Caco-2 (cell line): ENCODE measurements around the gene KIF1C. TPM values are rescaled to one million over a fixed set of nuclear protein-coding genes. Genes with fewer than 3 reads are reported as not detected.

Experiments used
- BruUV-seq: library from RNA; stranded (reverse); fragments of 400-500 nt; replicated peaks from 2 replicates; lab custom pipeline; 2021; lab: Mats Ljungman, UMichigan
- CTCF ChIA-PET: fragments of 300-600 bp; sonication (Branson Sonifier 250); formaldehyde crosslinking; loops from one replicate; lab custom pipeline; 2022; ENCODE audit warnings: antibody characterized with exemption; lab: Charles Lee
- POLR2A ChIA-PET: fragments of 300-600 bp; sonication (Branson Sonifier 250); formaldehyde crosslinking; loops from one replicate; lab custom pipeline; 2022; ENCODE audit warnings: antibody characterized with exemption; lab: Charles Lee
- DNase-seq, 2 experiments: peaks; one replicate each; pipeline versions ENCODE4 v3.0.0 to v3.0.0-alpha.2; 2020 to 2022
- H3K27me3 ChIP-seq: replicated peaks from 2 replicates; pipeline ENCODE4 v1.6.0; 2011; ENCODE audit warnings: low read length; ENCODE audit not compliant: control insufficient read depth, insufficient read depth
- H3K36me3 ChIP-seq: 2 replicates; pipeline ENCODE4 v1.5.1; 2011; ENCODE audit warnings: low read length; ENCODE audit not compliant: control insufficient read depth, insufficient read depth
- H3K4me1 ChIP-seq: fragments of 250-450 bp; sonication (Bioruptor Pico); 2 replicates; pipeline ENCODE4 v1.5.1; 2020; ENCODE audit warnings: mild to moderate bottlenecking
- H3K4me3 ChIP-seq: 2 replicates; pipeline ENCODE4 v1.5.1; 2011; ENCODE audit warnings: low read depth, mild to moderate bottlenecking, control low read depth, low read length
- H3K9me3 ChIP-seq: fragments of 250-450 bp; sonication (Bioruptor Pico); 2 replicates; pipeline ENCODE4 v1.5.1; 2020; ENCODE audit warnings: mild to moderate bottlenecking, moderate library complexity
- H3K27ac Mint-ChIP-seq: one replicate; pipeline ENCODE4 v1.8.0; 2022; ENCODE audit warnings: mixed read lengths; ENCODE audit not compliant: unreplicated experiment
- H3K27me3 Mint-ChIP-seq: one replicate; pipeline ENCODE4 v1.8.0; 2022; ENCODE audit warnings: mixed read lengths; ENCODE audit not compliant: insufficient read depth, unreplicated experiment
- H3K36me3 Mint-ChIP-seq: one replicate; pipeline ENCODE4 v1.8.0; 2022; ENCODE audit warnings: mild to moderate bottlenecking, mixed read lengths; ENCODE audit not compliant: insufficient read depth, unreplicated experiment
- H3K4me1 Mint-ChIP-seq: one replicate; pipeline ENCODE4 v1.8.0; 2022; ENCODE audit warnings: low read depth, mixed read lengths; ENCODE audit not compliant: unreplicated experiment
- H3K4me3 Mint-ChIP-seq: one replicate; pipeline ENCODE4 v1.8.0; 2022; ENCODE audit warnings: mild to moderate bottlenecking, moderate library complexity, mixed read lengths; ENCODE audit not compliant: unreplicated experiment
- H3K9me3 Mint-ChIP-seq: one replicate; pipeline ENCODE4 v1.8.0; 2022; ENCODE audit warnings: mixed read lengths; ENCODE audit not compliant: unreplicated experiment
- intact Hi-C: fragments of 100-400 bp; cut with micrococcal nuclease; formaldehyde crosslinking; loops from one replicate; pipeline ENCODE4 v1.10.0; 2022; ENCODE audit not compliant: unreplicated experiment
- total RNA-seq: library from RNA; stranded (reverse); gene quantifications from 2 replicates; pipeline ENCODE4 v1.2.3, GENCODE V29; 2022
- TF ChIP-seq, protein P1 (sequence below), 2 experiments: fragments of 200-600 bp in 1 of 2; IDR thresholded peaks; 1 replicate in 1 of 2; 2 replicates in 1 of 2; pipeline versions ENCODE4 v1.5.1 to v1.8.0; 2011 to 2022; ENCODE audit warnings: antibody characterized with exemption in 1 of 2, control low read depth in 1 of 2, inconsistent platforms in 1 of 2, low read depth in 1 of 2, low read length in 1 of 2, mild to moderate bottlenecking in 1 of 2, moderate library complexity in 1 of 2; ENCODE audit not compliant: insufficient read depth in 1 of 2, severe bottlenecking in 1 of 2, unreplicated experiment in 1 of 2

KIF1C gene
- total RNA-seq, 1 experiment from 2014 or later: 87.5 TPM

GRCh38 chr17:4966844-4967538 lies 30.8 kb upstream of the KIF1C start:
- H3K27ac Mint-ChIP-seq: no peak overlapping the region
- DNase-seq: peak; percentile 94 to 97

DNA sequence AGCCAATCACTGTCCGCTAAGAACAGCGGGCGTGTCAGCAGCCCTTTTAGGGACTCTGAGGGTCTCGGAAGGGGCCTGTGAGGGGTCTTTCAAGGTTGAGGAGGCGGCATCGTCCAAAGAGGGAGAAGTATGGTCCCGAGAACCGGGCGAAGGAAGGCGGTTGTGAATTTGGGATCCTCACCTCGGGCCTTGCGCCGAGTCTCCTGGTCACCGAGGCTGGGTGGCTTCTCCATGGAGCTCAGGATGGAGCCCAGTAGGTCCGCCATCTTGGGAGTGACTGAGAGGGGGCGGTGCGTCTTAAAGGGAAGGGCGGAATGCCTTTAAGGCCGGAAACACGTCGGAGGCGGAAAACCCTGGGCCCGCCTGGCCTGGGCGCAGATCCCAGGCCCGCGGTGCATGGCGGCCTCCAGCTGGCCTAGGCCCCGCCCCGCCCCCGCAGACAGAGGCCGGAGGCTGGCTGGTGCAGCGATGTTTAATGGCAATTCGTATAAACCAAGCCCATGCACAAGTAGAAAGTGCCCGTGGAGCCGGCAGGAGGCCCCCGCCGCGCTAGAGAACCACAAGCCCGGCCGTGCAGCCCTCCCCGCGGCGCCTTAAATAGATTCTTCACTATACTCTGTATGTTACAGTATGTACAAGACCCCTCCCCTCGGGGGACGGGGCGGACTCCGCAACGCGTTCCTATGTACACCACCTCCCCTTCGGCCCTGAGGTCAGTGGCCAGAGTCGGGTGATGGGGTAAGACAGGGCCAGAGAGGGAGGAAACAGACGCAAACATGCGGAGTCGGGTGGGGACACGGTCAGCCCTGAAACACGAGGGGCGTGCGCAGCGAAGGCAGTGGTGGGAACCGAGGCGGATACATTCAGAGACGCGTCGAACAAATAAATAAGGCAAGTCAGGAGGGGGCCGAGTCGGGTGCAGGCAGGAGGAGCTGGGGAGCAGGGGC lies 29.9 kb upstream of the KIF1C start, which contains the start of gene SPAG7:
Gene SPAG7 (minus strand): TSS at position 279 of the 947 bp plus-strand sequence. CDS start 13 bp downstream, at position 266.
- Mint-ChIP-seq H3K9me3 (no peaks in the 10 kb centered on the region), H3K4me3 (no peak within 1 kb of the TSS), H3K36me3 (peaks cover 23% of the 10 kb centered on the region), H3K4me1 (no peaks in the 10 kb centered on the region), H3K27ac (no peak within 1 kb of the TSS), H3K27me3 (no peaks in the 10 kb centered on the region)
- H3K9me3 ChIP-seq: no peaks in the 10 kb centered on the region
- peak; percentile 85 to 90 for DNase-seq
- TF ChIP-seq, protein P1, sequence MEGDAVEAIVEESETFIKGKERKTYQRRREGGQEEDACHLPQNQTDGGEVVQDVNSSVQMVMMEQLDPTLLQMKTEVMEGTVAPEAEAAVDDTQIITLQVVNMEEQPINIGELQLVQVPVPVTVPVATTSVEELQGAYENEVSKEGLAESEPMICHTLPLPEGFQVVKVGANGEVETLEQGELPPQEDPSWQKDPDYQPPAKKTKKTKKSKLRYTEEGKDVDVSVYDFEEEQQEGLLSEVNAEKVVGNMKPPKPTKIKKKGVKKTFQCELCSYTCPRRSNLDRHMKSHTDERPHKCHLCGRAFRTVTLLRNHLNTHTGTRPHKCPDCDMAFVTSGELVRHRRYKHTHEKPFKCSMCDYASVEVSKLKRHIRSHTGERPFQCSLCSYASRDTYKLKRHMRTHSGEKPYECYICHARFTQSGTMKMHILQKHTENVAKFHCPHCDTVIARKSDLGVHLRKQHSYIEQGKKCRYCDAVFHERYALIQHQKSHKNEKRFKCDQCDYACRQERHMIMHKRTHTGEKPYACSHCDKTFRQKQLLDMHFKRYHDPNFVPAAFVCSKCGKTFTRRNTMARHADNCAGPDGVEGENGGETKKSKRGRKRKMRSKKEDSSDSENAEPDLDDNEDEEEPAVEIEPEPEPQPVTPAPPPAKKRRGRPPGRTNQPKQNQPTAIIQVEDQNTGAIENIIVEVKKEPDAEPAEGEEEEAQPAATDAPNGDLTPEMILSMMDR (IDR thresholded peaks at IDR 0.05; ENCODE audit: insufficient read depth in 1 of 2, low read depth in 1 of 2, low read length in 1 of 2, severe bottlenecking in 1 of 2, unreplicated experiment in 1 of 2): no peak
- intact Hi-C loops: loop anchor here (1.0 to 2.0 kb wide), 2 partner anchors 19 to 27 kb away; partner anchors contain the start of genes RNF167 and SLC25A11
- H3K27me3 ChIP-seq: no peaks in the 10 kb centered on the region
- peaks cover 4% of the 10 kb centered on the region; the same call in 1 of the 2 replicates for H3K4me1 ChIP-seq
- POLR2A ChIA-PET: interaction anchor here (0.9 to 3.0 kb wide), 9 partner anchors 17 to 142 kb away, joined by 3 to 54 read pairs (median 9); partner anchors contain the start of genes ENO3, INCA1, KIF1C and PFN1
- no TSS peak for BruUV-seq
- H3K36me3 ChIP-seq: no peaks in the 10 kb centered on the region
- CTCF ChIA-PET: interaction anchor here (0.6 to 2.0 kb wide), 9 partner anchors 16 to 258 kb away, joined by 3 to 13 read pairs (median 5); partner anchors contain the start of genes CAMTA2, RNF167 and SLC25A11
- peak within 1 kb of the TSS; percentile 68 for H3K4me3 ChIP-seq

More at GRCh38 chr17:4966844-4967538, 30.8 kb upstream of the KIF1C start:
- no peaks in the 10 kb centered on the region for H3K27me3 ChIP-seq
- no peak overlapping the region for H3K4me3 Mint-ChIP-seq
- no peaks in the 10 kb centered on the region for H3K4me1 Mint-ChIP-seq
- TF ChIP-seq, protein P1 (IDR thresholded peaks at IDR 0.05; ENCODE audit: insufficient read depth in 1 of 2, low read depth in 1 of 2, low read length in 1 of 2, severe bottlenecking in 1 of 2, unreplicated experiment in 1 of 2): no peak
- ChIA-PET POLR2A (interaction anchor here (0.9 to 3.0 kb wide), 8 partner anchors 16 to 143 kb away, joined by 3 to 54 read pairs (median 12); partner anchors contain the start of genes ENO3, INCA1, KIF1C and PFN1), CTCF (interaction anchor here (0.6 to 2.0 kb wide), 9 partner anchors 15 to 257 kb away, joined by 3 to 13 read pairs (median 5); partner anchors contain the start of genes CAMTA2, RNF167 and SLC25A11)
- peak overlapping the region; percentile 68 for H3K4me3 ChIP-seq
- no peaks in the 10 kb centered on the region for H3K9me3 Mint-ChIP-seq
- H3K36me3 Mint-ChIP-seq: peaks cover 18% of the 10 kb centered on the region
- no peaks in the 10 kb centered on the region for H3K27me3 Mint-ChIP-seq
- BruUV-seq: TSS peak; percentile 36
- H3K9me3 ChIP-seq: no peaks in the 10 kb centered on the region
- intact Hi-C loops: loop anchor here (1.0 to 2.0 kb wide), 2 partner anchors 18 to 26 kb away; partner anchors contain the start of genes RNF167 and SLC25A11
- H3K36me3 ChIP-seq: no peaks in the 10 kb centered on the region
- peaks cover 4% of the 10 kb centered on the region; the same call in 1 of the 2 replicates for H3K4me1 ChIP-seq
